IMR-90 (cell line): ENCODE data around the gene GBA2. TPM values are rescaled to one million over a fixed set of nuclear protein-coding genes. Genes with fewer than 3 reads are reported as not detected.

Experiments used
- ATAC-seq: fragments of 200-7000 bp; cut with Tn5 transposase; 2 replicates; pipeline ENCODE4 v1.9.1; 2020; ENCODE audit warnings: low read depth, mild to moderate bottlenecking, moderate library complexity
- BruUV-seq: library from RNA; stranded (reverse); fragments of 400-500 nt; replicated peaks from 2 replicates; lab custom pipeline; 2021; lab: Mats Ljungman, UMichigan
- CTCF ChIA-PET: fragments of 300-600 bp; formaldehyde crosslinking; extraction: SDS; loops from one replicate; lab custom pipeline; 2021; ENCODE audit warnings: antibody characterized with exemption; lab: Yijun Ruan, JAX
- POLR2A ChIA-PET: fragments of 300-600 bp; sonication (Branson Sonifier 250); formaldehyde crosslinking; loops from one replicate; lab custom pipeline; 2022; ENCODE audit warnings: antibody characterized with exemption; ENCODE audit not compliant: unreplicated experiment; lab: Charles Lee
- DNase-seq: peaks from one replicate; pipeline ENCODE4 v3.0.0; 2013
- H2AFZ ChIP-seq: replicated peaks from 2 replicates; pipeline ENCODE3; 2013; ENCODE audit warnings: low read length, mild to moderate bottlenecking; ENCODE audit not compliant: poor library complexity
- H2AK5ac ChIP-seq: 2 replicates; pipeline ENCODE4 v1.6.1; 2013; ENCODE audit warnings: low read depth, low read length, inconsistent platforms
- H2AK9ac ChIP-seq: replicated peaks from 2 replicates; pipeline ENCODE3; 2013; ENCODE audit warnings: mild to moderate bottlenecking, low read depth, low read length, moderate library complexity; ENCODE audit not compliant: poor library complexity
- H2BK120ac ChIP-seq: 2 replicates; pipeline ENCODE4 v1.6.1; 2013; ENCODE audit warnings: low read depth, low read length, inconsistent platforms
- H2BK15ac ChIP-seq: 3 replicates; pipeline ENCODE4 v1.6.1; 2013; ENCODE audit warnings: low read depth, low read length, inconsistent platforms
- H2BK20ac ChIP-seq: 2 replicates; pipeline ENCODE4 v1.6.1; 2013; ENCODE audit warnings: low read depth, mild to moderate bottlenecking, inconsistent platforms, low read length, moderate library complexity
- H2BK5ac ChIP-seq: 2 replicates; pipeline ENCODE4 v1.6.1; 2013; ENCODE audit warnings: mild to moderate bottlenecking, low read depth, low read length, inconsistent platforms; ENCODE audit not compliant: poor library complexity, severe bottlenecking
- H3K14ac ChIP-seq: replicated peaks from 2 replicates; pipeline ENCODE4 v1.6.1; 2013; ENCODE audit warnings: low read depth, low read length, inconsistent platforms
- H3K18ac ChIP-seq: 2 replicates; pipeline ENCODE4 v1.6.1; 2013; ENCODE audit warnings: low read depth, low read length, control low read depth
- H3K23ac ChIP-seq: 2 replicates; pipeline ENCODE4 v1.6.1; 2013; ENCODE audit warnings: low read depth, low read length, inconsistent platforms
- H3K27ac ChIP-seq: 2 replicates; pipeline ENCODE4 v1.5.1; 2013; ENCODE audit warnings: mild to moderate bottlenecking, control low read depth, low read length; ENCODE audit not compliant: insufficient read depth
- H3K27me3 ChIP-seq: 2 replicates; pipeline ENCODE4 v1.6.1; 2013; ENCODE audit warnings: low read length; ENCODE audit not compliant: control insufficient read depth, insufficient read depth
- H3K36me3 ChIP-seq: 2 replicates; pipeline ENCODE4 v1.6.1; 2013; ENCODE audit warnings: low read length, mixed read lengths; ENCODE audit not compliant: control insufficient read depth, insufficient read depth
- H3K4ac ChIP-seq: 2 replicates; pipeline ENCODE4 v1.6.1; 2013; ENCODE audit warnings: low read depth, low read length, inconsistent platforms
- H3K4me1 ChIP-seq: 2 replicates; pipeline ENCODE4 v1.6.1; 2013; ENCODE audit warnings: low read length, mixed read lengths; ENCODE audit not compliant: control insufficient read depth, insufficient read depth
- H3K4me2 ChIP-seq: 2 replicates; pipeline ENCODE4 v1.6.1; 2013; ENCODE audit warnings: low read depth, mild to moderate bottlenecking, control low read depth, low read length, moderate library complexity
- H3K4me3 ChIP-seq: 2 replicates; pipeline ENCODE4 v1.5.1; 2013; ENCODE audit warnings: low read depth, mild to moderate bottlenecking, control low read depth, low read length, moderate library complexity; ENCODE audit not compliant: insufficient read depth
- H3K56ac ChIP-seq: 2 replicates; pipeline ENCODE4 v1.6.1; 2013; ENCODE audit warnings: low read length, inconsistent platforms; ENCODE audit not compliant: insufficient read depth; ENCODE audit errors: extremely low read depth
- H3K79me1 ChIP-seq, 2 experiments: 2 replicates each; pipeline ENCODE4 v1.6.1; 2013; ENCODE audit warnings: low read length in 2 of 2, inconsistent platforms in 1 of 2, low read depth in 1 of 2
- H3K9ac ChIP-seq: 2 replicates; pipeline ENCODE4 v1.6.1; 2013; ENCODE audit warnings: low read depth, low read length, control low read depth
- H3K9me1 ChIP-seq: 2 replicates; pipeline ENCODE4 v1.6.1; 2013; ENCODE audit warnings: low read length, inconsistent platforms; ENCODE audit not compliant: insufficient read depth
- H3K9me3 ChIP-seq: 2 replicates; pipeline ENCODE4 v1.6.1; 2013; ENCODE audit warnings: low read length; ENCODE audit not compliant: control insufficient read depth, insufficient read depth
- H4K20me1 ChIP-seq: 2 replicates; pipeline ENCODE4 v1.6.1; 2013; ENCODE audit warnings: low read length, inconsistent platforms; ENCODE audit not compliant: insufficient read depth
- H4K5ac ChIP-seq: 2 replicates; pipeline ENCODE4 v1.6.1; 2013; ENCODE audit warnings: mild to moderate bottlenecking, low read depth, low read length, control low read depth
- H4K8ac ChIP-seq, 2 experiments: 2 replicates each; pipeline ENCODE4 v1.6.1; 2013; ENCODE audit warnings: low read depth in 2 of 2, low read length in 2 of 2, control low read depth in 1 of 2, inconsistent platforms in 1 of 2
- H4K91ac ChIP-seq: 2 replicates; pipeline ENCODE4 v1.6.1; 2013; ENCODE audit warnings: low read depth, low read length, inconsistent platforms; ENCODE audit not compliant: insufficient read depth
- MAFK ChIP-seq: IDR thresholded peaks from 2 replicates; pipeline ENCODE4 v1.6.1; 2012; ENCODE audit warnings: low read depth, low read length, improper control_type of control experiment
- RAD21 ChIP-seq: IDR thresholded peaks from 2 replicates; pipeline ENCODE4 v1.6.1; 2012; ENCODE audit warnings: low read length, improper control_type of control experiment
- SMC3 ChIP-seq: fragments of 150-350 bp; IDR thresholded peaks from 2 replicates; pipeline ENCODE4 v1.6.1; 2016; ENCODE audit warnings: low read depth, mild to moderate bottlenecking, antibody characterized with exemption, low read length, moderate library complexity
- WGBS, 2 experiments: methylation state at CpG; one replicate each; pipeline versions ENCODE4 v1.1.5 to v1.1.7; 2013; ENCODE audit warnings: missing lambda C conversion rate in 2 of 2; ENCODE audit not compliant: insufficient read length in 1 of 2; ENCODE audit errors: extremely low coverage in 2 of 2; 5-methylcytosine and 5-hydroxymethylcytosine counted together
- dilution Hi-C: fragments of 300-500 bp; cut with HindIII; formaldehyde crosslinking; loops from one replicate; pipeline ENCODE4 v1.14.3; 2018; ENCODE audit warnings: low sequenced_read_pairs; ENCODE audit not compliant: unreplicated experiment
- in situ Hi-C: fragments of 300-500 bp; cut with MboI; formaldehyde crosslinking; loops from 3 replicates; pipeline ENCODE4 v1.14.3; 2019; ENCODE audit warnings: low sequenced_read_pairs, inconsistent platforms, mixed read lengths
- intact Hi-C: fragments of 100-400 bp; cut with micrococcal nuclease; formaldehyde crosslinking; loops from 2 replicates; pipeline ENCODE4 v1.10.0; 2022
- polyA plus RNA-seq, 3 experiments: library from polyadenylated mRNA; depleted of rRNA; stranded (reverse); fragments of >200 nt; gene quantifications; 2 replicates each; pipeline ENCODE4 v1.2.3, GENCODE V29; 2012; ENCODE audit warnings: low replicate concordance in 1 of 3
- total RNA-seq: library from RNA; depleted of rRNA; stranded (reverse); fragments of >200 nt; gene quantifications from 2 replicates; pipeline ENCODE4 v1.2.3, GENCODE V29; 2012

GBA2 gene
- total and polyA plus RNA-seq, 2 of the 4 experiments (the other 2 are of a cell fraction): 18.1 to 38.2 TPM

- no CpG with 5 or more reads among the region's 3 CpGs for WGBS, 2 experiments
- H3K4me3 ChIP-seq: no peak within 1 kb of the TSS
- ATAC-seq: no peak
- H3K18ac ChIP-seq: no peak within 1 kb of the TSS
- no peak within 1 kb of the TSS for H3K56ac ChIP-seq
- H4K5ac ChIP-seq: no peak within 1 kb of the TSS
- no peak within 1 kb of the TSS for H2AK5ac ChIP-seq
- CTCF ChIA-PET: no interaction called here
- no peak within 1 kb of the TSS for H4K91ac ChIP-seq
- H3K9me3 ChIP-seq: no peaks in the 10 kb centered on the region
- peaks cover 12 to 18% of the 10 kb centered on the region in 2 experiments for H3K79me1 ChIP-seq
- intact Hi-C loops: no loop called here
- no peak within 1 kb of the TSS for H2BK120ac ChIP-seq
- no peak within 1 kb of the TSS for H2BK20ac ChIP-seq
- no peak within 1 kb of the TSS for H2AFZ ChIP-seq
- H3K4me1 ChIP-seq: peaks cover 13% of the 10 kb centered on the region
- no peaks in the 10 kb centered on the region for H4K20me1 ChIP-seq
- in situ Hi-C loops: no loop called here
- H3K23ac ChIP-seq: no peak within 1 kb of the TSS
- no peak for DNase-seq
- dilution Hi-C loops: no loop called here
- H3K27me3 ChIP-seq: peaks cover 2% of the 10 kb centered on the region; the same call in 1 of the 2 replicates
- H3K4me2 ChIP-seq: no peak within 1 kb of the TSS
- H3K27ac ChIP-seq: no peak within 1 kb of the TSS
- H4K8ac ChIP-seq: no peak within 1 kb of the TSS
- H3K36me3 ChIP-seq: peaks cover 40% of the 10 kb centered on the region
- POLR2A ChIA-PET: no interaction called here
- BruUV-seq: no TSS peak
- no peak within 1 kb of the TSS for H3K9ac ChIP-seq
- H3K9me1 ChIP-seq: peaks cover 9% of the 10 kb centered on the region
- no peak within 1 kb of the TSS for H3K4ac ChIP-seq
- H3K14ac ChIP-seq: no peak within 1 kb of the TSS
- no peak within 1 kb of the TSS for H2BK5ac ChIP-seq
- no peak within 1 kb of the TSS for H2AK9ac ChIP-seq
- TF ChIP-seq MAFK (no peak), SMC3 (no peak), RAD21 (no peak)
- H2BK15ac ChIP-seq: no peak within 1 kb of the TSS
Measured at GRCh38 chr9:35754264-35754663, 5.2 kb upstream of the GBA2 start, which contains the start of gene MSMP. MSMP (minus strand) TSS chr9:35754276; CDS start chr9:35754129, 147 bp downstream.
